ENCODE results near the gene RPL18A. TPM values are rescaled to one million over a fixed set of nuclear protein-coding genes. Genes with fewer than 3 reads are reported as not detected.

The RPL18A gene
- total and polyA plus RNA-seq, 2 experiments from 2014 or later = 1,314 to 2,829 TPM

DNA sequence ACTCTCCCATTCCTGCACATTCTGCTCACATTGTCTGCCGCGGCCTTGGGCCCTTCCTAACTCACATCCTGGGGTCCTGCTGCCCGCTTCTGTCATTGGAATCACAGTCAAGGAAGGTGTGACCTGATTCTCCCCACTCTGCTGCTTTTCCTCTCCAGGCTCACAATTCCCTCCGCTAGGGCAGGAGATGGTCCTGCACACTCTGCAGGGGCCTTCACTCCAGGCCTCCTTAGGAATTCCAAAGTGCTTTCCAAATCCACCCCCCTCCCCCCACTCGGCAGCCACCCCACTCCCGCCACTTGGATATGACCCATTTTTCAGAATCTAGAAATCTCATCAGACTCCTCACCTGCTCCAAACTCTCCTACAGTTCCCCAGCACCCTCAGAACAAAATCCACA, 9.0 kb downstream of the RPL18A start:
- H3K4me3 ChIP-seq = peak overlapping the region; percentile 41; the same call in 1 of the 2 replicates
- H2AFZ ChIP-seq = no peak overlapping the region
- peaks cover 12% of the 10 kb centered on the region; the same call in 1 of the 2 replicates for H3K4me1 ChIP-seq (ENCODE audit: insufficient read depth)
- H3K4me2 ChIP-seq = peak overlapping the region; percentile 74; the same call in 1 of the 2 replicates
- H3K36me3 Mint-ChIP-seq (ENCODE audit: low read depth) = peaks cover 23% of the 10 kb centered on the region
- peaks cover 38% of the 10 kb centered on the region for H3K27me3 ChIP-seq (ENCODE audit: insufficient read depth)
- H3K27ac Mint-ChIP-seq = no peak overlapping the region; the same call in 1 of the 2 replicates
- H4K20me1 ChIP-seq (replicated peaks; ENCODE audit: insufficient read depth) = peaks cover 12% of the 10 kb centered on the region
- peaks cover 12% of the 10 kb centered on the region for H3K4me1 Mint-ChIP-seq
- peaks cover 7% of the 10 kb centered on the region for H3K36me3 ChIP-seq (ENCODE audit: insufficient read depth)
- H3K79me2 ChIP-seq (replicated peaks; ENCODE audit: insufficient read depth) = no peaks in the 10 kb centered on the region
- H3K4me3 Mint-ChIP-seq = peak overlapping the region; percentile 12; the same call in 1 of the 3 replicates
- peaks cover 50% of the 10 kb centered on the region for H3K27me3 Mint-ChIP-seq (ENCODE audit: insufficient read depth, low read depth, poor library complexity)
- ATAC-seq (no peak), DNase-seq (ENCODE audit: low spot score) (no peak)
- no peak for TF ChIP-seq JUNB (IDR thresholded peaks at IDR 0.05; ENCODE audit: unreplicated experiment)
- no peak for TF ChIP-seq ZNF114 (CRISPR knock-in tag; IDR thresholded peaks at IDR 0.05)
- TF ChIP-seq NANOG (IDR thresholded peaks at IDR 0.05; ENCODE audit: borderline replicate concordance) = no peak
- no peak for TF ChIP-seq POLR2AphosphoS5 (IDR thresholded peaks at IDR 0.05; ENCODE audit: low read depth)
- TF ChIP-seq, protein P1, sequence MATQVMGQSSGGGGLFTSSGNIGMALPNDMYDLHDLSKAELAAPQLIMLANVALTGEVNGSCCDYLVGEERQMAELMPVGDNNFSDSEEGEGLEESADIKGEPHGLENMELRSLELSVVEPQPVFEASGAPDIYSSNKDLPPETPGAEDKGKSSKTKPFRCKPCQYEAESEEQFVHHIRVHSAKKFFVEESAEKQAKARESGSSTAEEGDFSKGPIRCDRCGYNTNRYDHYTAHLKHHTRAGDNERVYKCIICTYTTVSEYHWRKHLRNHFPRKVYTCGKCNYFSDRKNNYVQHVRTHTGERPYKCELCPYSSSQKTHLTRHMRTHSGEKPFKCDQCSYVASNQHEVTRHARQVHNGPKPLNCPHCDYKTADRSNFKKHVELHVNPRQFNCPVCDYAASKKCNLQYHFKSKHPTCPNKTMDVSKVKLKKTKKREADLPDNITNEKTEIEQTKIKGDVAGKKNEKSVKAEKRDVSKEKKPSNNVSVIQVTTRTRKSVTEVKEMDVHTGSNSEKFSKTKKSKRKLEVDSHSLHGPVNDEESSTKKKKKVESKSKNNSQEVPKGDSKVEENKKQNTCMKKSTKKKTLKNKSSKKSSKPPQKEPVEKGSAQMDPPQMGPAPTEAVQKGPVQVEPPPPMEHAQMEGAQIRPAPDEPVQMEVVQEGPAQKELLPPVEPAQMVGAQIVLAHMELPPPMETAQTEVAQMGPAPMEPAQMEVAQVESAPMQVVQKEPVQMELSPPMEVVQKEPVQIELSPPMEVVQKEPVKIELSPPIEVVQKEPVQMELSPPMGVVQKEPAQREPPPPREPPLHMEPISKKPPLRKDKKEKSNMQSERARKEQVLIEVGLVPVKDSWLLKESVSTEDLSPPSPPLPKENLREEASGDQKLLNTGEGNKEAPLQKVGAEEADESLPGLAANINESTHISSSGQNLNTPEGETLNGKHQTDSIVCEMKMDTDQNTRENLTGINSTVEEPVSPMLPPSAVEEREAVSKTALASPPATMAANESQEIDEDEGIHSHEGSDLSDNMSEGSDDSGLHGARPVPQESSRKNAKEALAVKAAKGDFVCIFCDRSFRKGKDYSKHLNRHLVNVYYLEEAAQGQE (IDR thresholded peaks at IDR 0.05; ENCODE audit: unreplicated experiment) = no peak
- TF ChIP-seq, protein P2, sequence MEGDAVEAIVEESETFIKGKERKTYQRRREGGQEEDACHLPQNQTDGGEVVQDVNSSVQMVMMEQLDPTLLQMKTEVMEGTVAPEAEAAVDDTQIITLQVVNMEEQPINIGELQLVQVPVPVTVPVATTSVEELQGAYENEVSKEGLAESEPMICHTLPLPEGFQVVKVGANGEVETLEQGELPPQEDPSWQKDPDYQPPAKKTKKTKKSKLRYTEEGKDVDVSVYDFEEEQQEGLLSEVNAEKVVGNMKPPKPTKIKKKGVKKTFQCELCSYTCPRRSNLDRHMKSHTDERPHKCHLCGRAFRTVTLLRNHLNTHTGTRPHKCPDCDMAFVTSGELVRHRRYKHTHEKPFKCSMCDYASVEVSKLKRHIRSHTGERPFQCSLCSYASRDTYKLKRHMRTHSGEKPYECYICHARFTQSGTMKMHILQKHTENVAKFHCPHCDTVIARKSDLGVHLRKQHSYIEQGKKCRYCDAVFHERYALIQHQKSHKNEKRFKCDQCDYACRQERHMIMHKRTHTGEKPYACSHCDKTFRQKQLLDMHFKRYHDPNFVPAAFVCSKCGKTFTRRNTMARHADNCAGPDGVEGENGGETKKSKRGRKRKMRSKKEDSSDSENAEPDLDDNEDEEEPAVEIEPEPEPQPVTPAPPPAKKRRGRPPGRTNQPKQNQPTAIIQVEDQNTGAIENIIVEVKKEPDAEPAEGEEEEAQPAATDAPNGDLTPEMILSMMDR (conservative IDR thresholded peaks at IDR 0.05; ENCODE audit: low read depth in 2 of 2) = no peak
- TF ChIP-seq, protein P3, sequence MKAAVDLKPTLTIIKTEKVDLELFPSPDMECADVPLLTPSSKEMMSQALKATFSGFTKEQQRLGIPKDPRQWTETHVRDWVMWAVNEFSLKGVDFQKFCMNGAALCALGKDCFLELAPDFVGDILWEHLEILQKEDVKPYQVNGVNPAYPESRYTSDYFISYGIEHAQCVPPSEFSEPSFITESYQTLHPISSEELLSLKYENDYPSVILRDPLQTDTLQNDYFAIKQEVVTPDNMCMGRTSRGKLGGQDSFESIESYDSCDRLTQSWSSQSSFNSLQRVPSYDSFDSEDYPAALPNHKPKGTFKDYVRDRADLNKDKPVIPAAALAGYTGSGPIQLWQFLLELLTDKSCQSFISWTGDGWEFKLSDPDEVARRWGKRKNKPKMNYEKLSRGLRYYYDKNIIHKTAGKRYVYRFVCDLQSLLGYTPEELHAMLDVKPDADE (IDR thresholded peaks at IDR 0.05) = no peak
- no peak for TF ChIP-seq EZH2phosphoT487 (IDR thresholded peaks at IDR 0.05; ENCODE audit: unreplicated experiment)
- TF ChIP-seq CREB1 (CRISPR knock-in tag; IDR thresholded peaks at IDR 0.05; ENCODE audit: low read depth) = no peak
- no peak for TF ChIP-seq ZNF331 (CRISPR knock-in tag; IDR thresholded peaks at IDR 0.05; ENCODE audit: low read depth)
- no peak for TF ChIP-seq EZH2 (IDR thresholded peaks at IDR 0.05; ENCODE audit: low read depth, unreplicated experiment)
- TF ChIP-seq, protein P4, sequence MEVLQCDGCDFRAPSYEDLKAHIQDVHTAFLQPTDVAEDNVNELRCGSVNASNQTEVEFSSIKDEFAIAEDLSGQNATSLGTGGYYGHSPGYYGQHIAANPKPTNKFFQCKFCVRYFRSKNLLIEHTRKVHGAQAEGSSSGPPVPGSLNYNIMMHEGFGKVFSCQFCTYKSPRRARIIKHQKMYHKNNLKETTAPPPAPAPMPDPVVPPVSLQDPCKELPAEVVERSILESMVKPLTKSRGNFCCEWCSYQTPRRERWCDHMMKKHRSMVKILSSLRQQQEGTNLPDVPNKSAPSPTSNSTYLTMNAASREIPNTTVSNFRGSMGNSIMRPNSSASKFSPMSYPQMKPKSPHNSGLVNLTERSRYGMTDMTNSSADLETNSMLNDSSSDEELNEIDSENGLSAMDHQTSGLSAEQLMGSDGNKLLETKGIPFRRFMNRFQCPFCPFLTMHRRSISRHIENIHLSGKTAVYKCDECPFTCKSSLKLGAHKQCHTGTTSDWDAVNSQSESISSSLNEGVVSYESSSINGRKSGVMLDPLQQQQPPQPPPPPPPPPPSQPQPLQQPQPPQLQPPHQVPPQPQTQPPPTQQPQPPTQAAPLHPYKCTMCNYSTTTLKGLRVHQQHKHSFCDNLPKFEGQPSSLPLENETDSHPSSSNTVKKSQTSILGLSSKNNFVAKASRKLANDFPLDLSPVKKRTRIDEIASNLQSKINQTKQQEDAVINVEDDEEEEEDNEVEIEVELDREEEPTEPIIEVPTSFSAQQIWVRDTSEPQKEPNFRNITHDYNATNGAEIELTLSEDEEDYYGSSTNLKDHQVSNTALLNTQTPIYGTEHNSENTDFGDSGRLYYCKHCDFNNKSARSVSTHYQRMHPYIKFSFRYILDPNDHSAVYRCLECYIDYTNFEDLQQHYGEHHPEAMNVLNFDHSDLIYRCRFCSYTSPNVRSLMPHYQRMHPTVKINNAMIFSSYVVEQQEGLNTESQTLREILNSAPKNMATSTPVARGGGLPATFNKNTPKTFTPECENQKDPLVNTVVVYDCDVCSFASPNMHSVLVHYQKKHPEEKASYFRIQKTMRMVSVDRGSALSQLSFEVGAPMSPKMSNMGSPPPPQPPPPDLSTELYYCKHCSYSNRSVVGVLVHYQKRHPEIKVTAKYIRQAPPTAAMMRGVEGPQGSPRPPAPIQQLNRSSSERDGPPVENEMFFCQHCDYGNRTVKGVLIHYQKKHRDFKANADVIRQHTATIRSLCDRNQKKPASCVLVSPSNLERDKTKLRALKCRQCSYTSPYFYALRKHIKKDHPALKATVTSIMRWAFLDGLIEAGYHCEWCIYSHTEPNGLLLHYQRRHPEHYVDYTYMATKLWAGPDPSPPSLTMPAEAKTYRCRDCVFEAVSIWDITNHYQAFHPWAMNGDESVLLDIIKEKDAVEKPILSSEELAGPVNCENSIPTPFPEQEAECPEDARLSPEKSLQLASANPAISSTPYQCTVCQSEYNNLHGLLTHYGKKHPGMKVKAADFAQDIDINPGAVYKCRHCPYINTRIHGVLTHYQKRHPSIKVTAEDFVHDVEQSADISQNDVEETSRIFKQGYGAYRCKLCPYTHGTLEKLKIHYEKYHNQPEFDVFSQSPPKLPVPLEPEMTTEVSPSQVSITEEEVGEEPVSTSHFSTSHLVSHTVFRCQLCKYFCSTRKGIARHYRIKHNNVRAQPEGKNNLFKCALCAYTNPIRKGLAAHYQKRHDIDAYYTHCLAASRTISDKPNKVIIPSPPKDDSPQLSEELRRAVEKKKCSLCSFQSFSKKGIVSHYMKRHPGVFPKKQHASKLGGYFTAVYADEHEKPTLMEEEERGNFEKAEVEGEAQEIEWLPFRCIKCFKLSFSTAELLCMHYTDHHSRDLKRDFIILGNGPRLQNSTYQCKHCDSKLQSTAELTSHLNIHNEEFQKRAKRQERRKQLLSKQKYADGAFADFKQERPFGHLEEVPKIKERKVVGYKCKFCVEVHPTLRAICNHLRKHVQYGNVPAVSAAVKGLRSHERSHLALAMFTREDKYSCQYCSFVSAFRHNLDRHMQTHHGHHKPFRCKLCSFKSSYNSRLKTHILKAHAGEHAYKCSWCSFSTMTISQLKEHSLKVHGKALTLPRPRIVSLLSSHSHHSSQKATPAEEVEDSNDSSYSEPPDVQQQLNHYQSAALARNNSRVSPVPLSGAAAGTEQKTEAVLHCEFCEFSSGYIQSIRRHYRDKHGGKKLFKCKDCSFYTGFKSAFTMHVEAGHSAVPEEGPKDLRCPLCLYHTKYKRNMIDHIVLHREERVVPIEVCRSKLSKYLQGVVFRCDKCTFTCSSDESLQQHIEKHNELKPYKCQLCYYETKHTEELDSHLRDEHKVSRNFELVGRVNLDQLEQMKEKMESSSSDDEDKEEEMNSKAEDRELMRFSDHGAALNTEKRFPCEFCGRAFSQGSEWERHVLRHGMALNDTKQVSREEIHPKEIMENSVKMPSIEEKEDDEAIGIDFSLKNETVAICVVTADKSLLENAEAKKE (CRISPR knock-in tag; IDR thresholded peaks at IDR 0.05) = no peak
- 0 out of 2 replicates have a peak overlapping the region, but pooled peaks have one; percentile 21 for H3K27ac ChIP-seq (ENCODE audit: low read depth)
- peaks cover 34% of the 10 kb centered on the region for H3F3A ChIP-seq (replicated peaks; ENCODE audit: low read depth)
- no peaks in the 10 kb centered on the region for H3K9me2 ChIP-seq (ENCODE audit: insufficient read depth)
- no peaks in the 10 kb centered on the region for H3K9me3 Mint-ChIP-seq

All from GM23338 (cell line).